ENCODE results near the gene ERICH6B.

The ERICH6B gene

GRCh38 chr13:45564133-45564776 lies 51.3 kb downstream of the ERICH6B start:
- Histone ChIP-seq H3K4me2 (ENCODE audit: low read length) (no peak overlapping the region), H3K4me3 (ENCODE audit: low read length) (no peak overlapping the region), H3F3A (ENCODE audit: control insufficient read depth, insufficient read depth) (no peaks in the 10 kb centered on the region), H3K79me2 (ENCODE audit: control insufficient read depth, low read length) (no peaks in the 10 kb centered on the region), H3K27ac (ENCODE audit: low read depth, low read length) (no peak overlapping the region), H3K4me1 (ENCODE audit: control insufficient read depth, low read length) (no peaks in the 10 kb centered on the region), H4K20me1 (ENCODE audit: control insufficient read depth, insufficient read depth, low read depth, low read length) (no peaks in the 10 kb centered on the region), H3K9me2 (replicated peaks; ENCODE audit: control insufficient read depth, low read length) (no peaks in the 10 kb centered on the region), H3K9me3 (ENCODE audit: control insufficient read depth, insufficient read depth, low read length) (no peaks in the 10 kb centered on the region), H3K36me3 (ENCODE audit: control insufficient read depth, low read length) (no peaks in the 10 kb centered on the region), H3K27me3 (ENCODE audit: control insufficient read depth, low read length) (no peaks in the 10 kb centered on the region)
- no peak for TF ChIP-seq CTCF (IDR thresholded peaks at IDR 0.05; ENCODE audit: low read depth, low read length, poor library complexity, severe bottlenecking)
- TF ChIP-seq EZH2phosphoT487 (IDR thresholded peaks at IDR 0.05; ENCODE audit: borderline replicate concordance, low read length), result no peak

DNA sequence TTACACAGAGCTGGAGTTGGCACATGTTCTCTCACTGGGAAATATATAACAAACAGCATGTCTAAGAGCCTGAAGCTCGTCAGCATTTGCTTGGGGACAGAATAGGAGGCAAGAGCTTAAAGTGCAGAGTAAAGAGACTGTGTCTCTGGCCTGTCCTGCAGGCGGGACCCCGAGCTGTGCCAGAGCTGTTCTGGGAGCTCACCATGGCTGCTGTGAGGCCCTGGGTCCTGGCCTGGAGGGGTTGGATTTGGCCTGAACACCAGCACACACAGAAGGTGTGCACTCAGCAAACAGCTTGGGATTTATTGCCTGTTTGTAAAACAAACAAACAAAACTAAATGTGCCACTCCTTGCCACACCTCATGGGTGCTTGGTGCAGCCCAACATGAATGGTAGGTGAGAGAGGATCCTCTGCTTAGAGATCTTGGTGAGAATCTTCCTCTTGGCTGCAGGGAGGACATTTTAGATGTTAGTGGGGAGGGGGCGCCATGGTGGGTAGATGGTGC lies 60.9 kb downstream of the ERICH6B start:
- no peaks in the 10 kb centered on the region; the same call in 1 of the 2 replicates for H3K27me3 ChIP-seq (ENCODE audit: control insufficient read depth, low read length)
- H3F3A ChIP-seq (ENCODE audit: control insufficient read depth, insufficient read depth), result no peaks in the 10 kb centered on the region
- no peaks in the 10 kb centered on the region for H3K36me3 ChIP-seq (ENCODE audit: control insufficient read depth, low read length)
- H3K27ac ChIP-seq (ENCODE audit: low read depth, low read length), result no peak overlapping the region
- no peaks in the 10 kb centered on the region for H3K79me2 ChIP-seq (ENCODE audit: control insufficient read depth, low read length)
- H3K9me2 ChIP-seq (replicated peaks; ENCODE audit: control insufficient read depth, low read length), result no peaks in the 10 kb centered on the region
- H3K4me1 ChIP-seq (ENCODE audit: control insufficient read depth, low read length), result no peaks in the 10 kb centered on the region
- no peak overlapping the region for H3K4me3 ChIP-seq (ENCODE audit: low read length)
- H3K9me3 ChIP-seq (ENCODE audit: control insufficient read depth, insufficient read depth, low read length), result 0 out of 2 replicates have a peak, but pooled peaks cover 3% of the 10 kb centered on the region
- H4K20me1 ChIP-seq (ENCODE audit: control insufficient read depth, insufficient read depth, low read depth, low read length), result no peaks in the 10 kb centered on the region
- no peak overlapping the region for H3K4me2 ChIP-seq (ENCODE audit: low read length)
- TF ChIP-seq CTCF (IDR thresholded peaks at IDR 0.05; ENCODE audit: low read depth, low read length, poor library complexity, severe bottlenecking) (no peak), EZH2phosphoT487 (IDR thresholded peaks at IDR 0.05; ENCODE audit: borderline replicate concordance, low read length) (no peak)

DNA sequence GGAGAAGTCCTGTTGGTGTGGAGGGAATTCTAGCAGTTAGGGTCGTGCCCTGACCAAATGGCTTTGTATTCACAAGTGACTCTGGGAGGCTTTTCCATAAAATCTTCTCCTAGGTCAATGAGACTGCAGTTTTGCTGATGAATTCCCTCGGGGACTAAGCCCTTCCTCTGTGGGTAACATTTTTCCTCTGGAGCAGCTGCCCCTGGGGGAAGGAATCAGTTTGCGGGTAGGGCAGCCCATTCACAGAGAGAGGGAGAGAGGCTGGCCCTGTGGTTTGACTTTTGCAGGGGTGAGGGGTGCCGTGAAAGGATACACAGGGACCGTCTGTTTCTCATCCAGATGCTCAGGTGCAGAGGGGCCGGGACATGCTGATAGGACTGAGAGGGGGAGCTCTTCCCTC lies 67.3 kb downstream of the ERICH6B start:
- Histone ChIP-seq H3K27ac (ENCODE audit: low read depth, low read length) (no peak overlapping the region), H3K4me2 (ENCODE audit: low read length) (no peak overlapping the region), H3K9me3 (ENCODE audit: control insufficient read depth, insufficient read depth, low read length) (no peaks in the 10 kb centered on the region), H4K20me1 (ENCODE audit: control insufficient read depth, insufficient read depth, low read depth, low read length) (no peaks in the 10 kb centered on the region), H3F3A (ENCODE audit: control insufficient read depth, insufficient read depth) (no peaks in the 10 kb centered on the region), H3K4me1 (ENCODE audit: control insufficient read depth, low read length) (no peaks in the 10 kb centered on the region), H3K4me3 (ENCODE audit: low read length) (no peak overlapping the region), H3K79me2 (ENCODE audit: control insufficient read depth, low read length) (no peaks in the 10 kb centered on the region), H3K36me3 (ENCODE audit: control insufficient read depth, low read length) (no peaks in the 10 kb centered on the region), H3K27me3 (ENCODE audit: control insufficient read depth, low read length) (peaks cover 15% of the 10 kb centered on the region), H3K9me2 (replicated peaks; ENCODE audit: control insufficient read depth, low read length) (no peaks in the 10 kb centered on the region)
- no peak for TF ChIP-seq CTCF (IDR thresholded peaks at IDR 0.05; ENCODE audit: low read depth, low read length, poor library complexity, severe bottlenecking)
- TF ChIP-seq EZH2phosphoT487 (IDR thresholded peaks at IDR 0.05; ENCODE audit: borderline replicate concordance, low read length), result no peak
